ENCODE results near the gene MYO7B. TPM values are rescaled to one million over a fixed set of nuclear protein-coding genes. Genes with fewer than 3 reads are reported as not detected.

MYO7B gene
- total RNA-seq, 1 donor from 2014 or later, result 0.78 TPM

DNA sequence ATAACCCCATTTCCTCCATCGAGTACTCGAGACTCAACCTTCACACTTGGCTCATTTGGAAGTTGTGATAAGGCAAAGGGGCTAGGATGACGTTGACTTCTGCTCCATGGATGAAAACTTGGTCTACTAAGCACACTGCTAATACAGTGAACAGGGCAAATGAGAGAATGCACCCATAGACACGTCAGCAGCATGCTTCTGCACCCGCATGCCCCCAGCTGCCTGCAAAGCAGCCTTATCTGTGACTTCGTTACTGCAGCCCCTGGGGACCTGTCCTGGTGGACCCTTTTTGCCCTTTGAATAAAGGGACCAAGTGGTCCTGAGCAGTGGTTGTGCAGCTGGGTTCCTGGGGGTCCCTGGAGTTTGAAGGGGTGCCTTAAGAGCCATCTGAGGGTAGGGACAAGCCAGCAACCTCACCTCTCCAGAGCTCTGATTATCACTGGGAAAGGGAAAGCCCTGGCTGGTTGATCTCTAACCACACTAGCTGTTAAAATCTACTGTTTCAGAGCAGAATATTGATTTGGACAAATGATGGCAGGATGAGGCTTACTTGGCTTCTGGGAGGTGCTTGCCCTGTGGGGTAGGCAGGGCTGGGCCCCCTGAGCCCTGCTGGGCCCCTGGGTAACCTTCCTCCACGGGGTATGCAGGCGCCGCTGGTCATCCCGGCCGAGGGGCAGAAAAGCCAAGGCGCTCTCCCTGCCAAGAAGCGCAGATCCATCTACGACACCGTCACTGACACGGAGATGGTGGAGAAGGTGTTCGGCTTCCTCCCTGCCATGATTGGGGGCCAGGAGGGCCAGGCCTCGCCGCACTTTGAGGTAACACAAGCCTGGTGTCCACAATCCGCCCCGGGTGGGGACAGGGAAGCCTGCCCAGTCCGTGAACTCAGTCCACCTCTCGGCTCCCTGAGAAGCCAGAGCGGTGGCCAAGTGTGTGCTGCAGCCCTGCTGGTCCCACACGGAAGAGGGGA is 72.9 kb downstream of the MYO7B start:
- peak; percentile 29 for DNase-seq (ENCODE audit: low spot score)

GRCh38 chr2:127609031-127609751 is 73.7 kb downstream of the MYO7B start:
- peak; percentile 34 for DNase-seq (ENCODE audit: low spot score)

DNA sequence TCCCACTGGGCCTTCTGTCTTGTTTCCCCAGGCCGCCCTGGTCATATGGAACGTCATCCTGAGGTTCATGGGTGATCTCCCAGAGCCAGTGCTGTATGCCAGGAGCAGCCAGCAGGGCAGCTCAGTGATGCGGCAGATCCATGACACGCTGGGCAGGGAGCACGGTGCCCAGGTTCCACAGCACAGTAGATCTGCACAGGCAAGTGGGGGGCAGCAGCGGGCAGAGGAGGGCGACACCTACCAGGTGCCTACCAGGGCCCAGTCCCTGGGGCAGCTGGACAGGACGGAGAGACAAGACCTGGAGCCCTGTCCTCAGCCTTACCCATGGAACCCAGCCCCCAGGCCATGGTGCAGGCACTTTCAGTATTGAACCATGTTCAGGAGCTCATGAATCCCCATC is 74.3 kb downstream of the MYO7B start:
- peak; percentile 30 for DNase-seq (ENCODE audit: low spot score)

- peak; percentile 29 for DNase-seq (ENCODE audit: low spot score)
Measured at GRCh38 chr2:127610561-127610960, 75.1 kb downstream of the MYO7B start.

GRCh38 chr2:127611076-127611925 is 75.8 kb downstream of the MYO7B start:
- DNase-seq (ENCODE audit: low spot score), result peak; percentile 31

- DNase-seq (ENCODE audit: low spot score), result peak; percentile 31
Measured at GRCh38 chr2:127612111-127612822, 76.8 kb downstream of the MYO7B start.

GRCh38 chr2:127614246-127614645 is 78.8 kb downstream of the MYO7B start:
- no peak for DNase-seq (ENCODE audit: low spot score)

DNA sequence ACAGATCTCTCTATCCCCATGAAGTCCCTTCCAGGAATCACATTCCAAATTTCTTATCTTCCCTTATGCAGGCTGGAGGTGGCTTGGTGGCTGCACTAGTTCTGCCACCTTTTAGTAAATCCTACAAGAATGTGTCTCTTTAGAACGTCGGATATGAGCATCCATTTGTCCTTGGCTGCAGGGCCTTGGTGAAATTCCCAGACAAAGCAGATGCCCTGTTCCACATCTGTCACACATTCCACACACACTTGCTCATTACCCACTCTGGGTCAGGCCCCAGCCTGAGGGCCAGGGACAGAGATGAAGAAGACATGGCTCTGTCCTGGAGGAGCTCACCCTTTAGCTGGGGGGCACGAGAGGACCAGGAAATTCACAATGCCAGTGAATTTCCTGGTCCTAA is 79.2 kb downstream of the MYO7B start:
- DNase-seq (ENCODE audit: low spot score), result peak; percentile 23

- DNase-seq (ENCODE audit: low spot score), result peak; percentile 8
Measured at GRCh38 chr2:127615511-127616166, 80.2 kb downstream of the MYO7B start.

GRCh38 chr2:127618551-127619202 is 83.2 kb downstream of the MYO7B start:
- peak; percentile 19 for DNase-seq (ENCODE audit: low spot score)

DNA sequence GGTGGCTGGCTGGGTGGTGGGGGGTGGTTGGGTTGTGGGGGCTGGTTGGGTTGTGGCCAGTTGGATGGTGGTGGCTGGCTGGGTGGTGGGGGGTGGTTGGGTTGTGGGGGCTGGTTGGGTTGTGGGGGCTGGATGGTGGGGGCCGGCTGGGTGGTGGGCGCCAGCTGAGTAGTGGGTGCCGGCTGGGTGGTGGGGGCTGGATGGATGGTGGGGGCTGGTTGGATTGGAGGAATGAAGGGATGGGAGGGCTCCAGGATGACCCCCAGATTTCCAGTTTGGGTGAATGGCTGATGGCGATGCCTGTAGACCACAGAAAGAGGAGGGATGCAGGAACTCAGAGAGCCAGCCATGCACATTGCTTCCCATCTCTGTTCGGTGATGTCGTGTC is 83.7 kb downstream of the MYO7B start:
- peak; percentile 29 for DNase-seq (ENCODE audit: low spot score)

GRCh38 chr2:127619877-127620705 is 84.6 kb downstream of the MYO7B start:
- DNase-seq (ENCODE audit: low spot score), result peak; percentile 38

DNA sequence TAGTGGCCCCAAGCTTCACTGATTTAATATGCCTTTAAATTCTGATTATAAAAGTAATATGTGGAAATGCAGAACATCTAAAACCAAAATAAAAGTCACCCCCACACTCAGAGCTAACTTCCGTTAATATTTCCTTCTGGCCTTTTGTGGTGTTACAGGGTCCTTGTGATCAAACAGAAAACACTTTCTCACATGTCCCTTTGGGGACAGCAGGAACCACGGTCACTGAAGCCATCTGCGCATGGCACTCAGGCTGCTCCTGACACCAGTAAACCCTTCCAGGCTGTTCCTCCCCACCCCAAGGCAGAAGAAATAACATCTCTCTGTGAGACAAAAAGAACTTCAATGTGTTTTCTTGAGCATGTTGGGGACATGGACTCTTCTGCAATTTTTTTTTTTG is 85.4 kb downstream of the MYO7B start:
- DNase-seq (ENCODE audit: low spot score), result peak; percentile 3

DNA sequence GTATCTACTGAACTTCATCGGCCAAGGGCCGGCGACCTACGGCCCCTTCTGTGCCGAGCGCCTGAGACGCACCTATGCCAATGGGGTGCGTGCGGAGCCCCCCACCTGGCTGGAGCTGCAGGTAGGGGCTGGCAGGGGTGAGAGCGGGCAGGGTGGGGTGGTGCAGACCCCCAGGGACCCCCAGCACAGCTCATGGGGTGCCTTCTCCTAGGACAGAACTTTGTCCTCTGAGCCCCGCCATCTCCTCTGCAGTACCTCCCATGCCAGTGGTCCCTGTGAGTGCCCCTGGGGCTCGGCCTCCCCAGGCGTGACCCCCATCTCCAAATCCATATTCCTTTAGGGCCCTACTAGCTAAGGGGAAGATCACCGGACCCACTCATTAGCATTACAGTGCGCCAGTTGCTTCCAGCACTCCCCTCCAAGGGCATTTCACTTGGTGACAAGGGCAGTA is 86.5 kb downstream of the MYO7B start:
- DNase-seq (ENCODE audit: low spot score), result peak; percentile 32

- DNase-seq (ENCODE audit: low spot score), result peak; percentile 34
Measured at GRCh38 chr2:127622561-127623387, 87.3 kb downstream of the MYO7B start.

- peak; percentile 40 for DNase-seq (ENCODE audit: low spot score)
Measured at GRCh38 chr2:127623388-127624319, 88.2 kb downstream of the MYO7B start.

DNA sequence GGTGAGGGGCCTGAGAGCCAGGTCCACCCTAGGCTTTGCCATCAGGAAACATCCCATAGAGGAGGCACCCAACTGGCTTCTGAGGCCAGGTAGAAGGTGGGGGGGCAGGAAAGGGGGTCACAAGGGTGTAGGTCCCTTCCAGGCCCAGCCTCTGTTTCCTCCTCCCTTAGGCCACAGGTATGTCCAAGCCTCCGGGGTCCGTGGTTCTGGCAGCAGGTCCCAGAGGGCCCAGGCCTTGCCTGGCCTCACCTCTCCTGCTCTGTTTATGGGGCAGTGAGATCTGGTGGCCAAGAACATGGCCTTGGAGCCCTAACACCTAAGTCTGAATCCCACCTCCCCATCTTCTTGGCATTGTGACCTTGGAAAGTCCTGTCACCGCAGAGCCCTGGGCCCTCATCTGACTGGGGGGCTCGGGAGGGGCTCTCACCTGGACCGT is 88.9 kb downstream of the MYO7B start:
- DNase-seq (ENCODE audit: low spot score), result no peak
